Stimulated activated CD4-positive, alpha-beta T cell treated with anti-CD3 and anti-CD28 coated beads, Interleukin-4, amount 100 ng/mL, for 24 hours (primary cell): Measurements from ENCODE around the gene NT5C3A.
"Not testable (repeated sequence)": the region's sequence is repeated elsewhere in the genome, so short reads cannot be mapped to it uniquely, and the experiment has no call there.

Source experiments
- DNase-seq: peaks from one replicate; pipeline ENCODE4 v3.0.0-alpha.2; 2020

NT5C3A gene

GRCh38 chr7:33040803-33041516 lies 21.6 kb downstream of the NT5C3A start:
- peak; percentile 69 for DNase-seq

- no peak for DNase-seq
Observed at GRCh38 chr7:33039903-33040292, 22.7 kb downstream of the NT5C3A start.

GRCh38 chr7:33039257-33039902 lies 23.2 kb downstream of the NT5C3A start:
- no peak for DNase-seq

GRCh38 chr7:33038639-33039038 lies 23.9 kb downstream of the NT5C3A start:
- no peak for DNase-seq

GRCh38 chr7:33035776-33036175 lies 26.8 kb downstream of the NT5C3A start:
- DNase-seq, result no peak

- no peak for DNase-seq
Observed at GRCh38 chr7:33024189-33024757, 38.3 kb downstream of the NT5C3A start.

- no peak for DNase-seq
Observed at GRCh38 chr7:33012364-33012763, 50.2 kb downstream of the NT5C3A start.

GRCh38 chr7:33009734-33010133 lies 52.8 kb downstream of the NT5C3A start:
- DNase-seq, result no peak

- not testable (repeated sequence) for DNase-seq
Observed at GRCh38 chr7:33005690-33006089, 56.9 kb downstream of the NT5C3A start.

GRCh38 chr7:33005193-33005592 lies 57.4 kb downstream of the NT5C3A start:
- DNase-seq, result not testable (repeated sequence)

- DNase-seq, result not testable (repeated sequence)
Observed at GRCh38 chr7:33004104-33004616, 58.4 kb downstream of the NT5C3A start.

- DNase-seq, result not testable (repeated sequence)
Observed at GRCh38 chr7:33003111-33003510, 59.5 kb downstream of the NT5C3A start.

GRCh38 chr7:32999380-32999779 lies 63.2 kb downstream of the NT5C3A start:
- DNase-seq, result not testable (repeated sequence)

- DNase-seq, result not testable (repeated sequence)
Observed at GRCh38 chr7:32998361-32999171, 64.0 kb downstream of the NT5C3A start.

- DNase-seq, result not testable (repeated sequence)
Observed at GRCh38 chr7:32997956-32998355, 64.6 kb downstream of the NT5C3A start.

- not testable (repeated sequence) for DNase-seq
Observed at GRCh38 chr7:32992750-32993149, 69.8 kb downstream of the NT5C3A start.

- DNase-seq, result not testable (repeated sequence)
Observed at GRCh38 chr7:32991975-32992700, 70.4 kb downstream of the NT5C3A start.

GRCh38 chr7:32991068-32991585 lies 71.4 kb downstream of the NT5C3A start:
- not testable (repeated sequence) for DNase-seq

- DNase-seq, result not testable (repeated sequence)
Observed at GRCh38 chr7:32988148-32988547, 74.4 kb downstream of the NT5C3A start.

GRCh38 chr7:32979902-32980301 lies 82.7 kb downstream of the NT5C3A start:
- not testable (repeated sequence) for DNase-seq

GRCh38 chr7:32979246-32979645 lies 83.3 kb downstream of the NT5C3A start:
- not testable (repeated sequence) for DNase-seq

- DNase-seq, result not testable (repeated sequence)
Observed at GRCh38 chr7:32977159-32977558, 85.4 kb downstream of the NT5C3A start.
